RWPE2 (cell line): ENCODE results near the gene HPGDS.

Experiments
- ATAC-seq: fragments of 200-7000 bp; cut with Tn5 transposase; 3 replicates; pipeline ENCODE4 v1.9.1; 2021; ENCODE audit warnings: low read depth
- DNase-seq: peaks from one replicate; pipeline ENCODE4 v3.0.0-alpha.2; 2020; ENCODE audit warnings: low spot score
- H3K27ac ChIP-seq: fragments of 450-650 bp; 2 replicates; pipeline ENCODE4 v1.5.1; 2017; ENCODE audit warnings: mild to moderate bottlenecking; ENCODE audit not compliant: poor library complexity, severe bottlenecking
- H3K27me3 ChIP-seq: fragments of 250-450 bp; sonication (Bioruptor Pico); 2 replicates; pipeline ENCODE4 v1.5.1; 2021; ENCODE audit warnings: mild to moderate bottlenecking, moderate library complexity; ENCODE audit not compliant: insufficient read depth, poor library complexity, severe bottlenecking
- H3K36me3 ChIP-seq: fragments of 250-450 bp; sonication (Bioruptor Pico); 2 replicates; pipeline ENCODE4 v1.5.1; 2020; ENCODE audit warnings: low read depth, mild to moderate bottlenecking, moderate library complexity
- H3K4me1 ChIP-seq: fragments of 250-450 bp; sonication (Bioruptor Pico); 2 replicates; pipeline ENCODE4 v1.5.1; 2021; ENCODE audit warnings: mild to moderate bottlenecking, moderate library complexity; ENCODE audit not compliant: insufficient read depth, poor library complexity, severe bottlenecking
- H3K4me3 ChIP-seq: fragments of 250-450 bp; sonication (Bioruptor Pico); 2 replicates; pipeline ENCODE4 v1.5.1; 2021; ENCODE audit warnings: mild to moderate bottlenecking, moderate library complexity; ENCODE audit not compliant: severe bottlenecking
- H3K9me3 ChIP-seq: fragments of 250-450 bp; sonication (Bioruptor Pico); 2 replicates; pipeline ENCODE4 v1.5.1; 2021; ENCODE audit warnings: mild to moderate bottlenecking, moderate library complexity; ENCODE audit not compliant: severe bottlenecking
- CTCF ChIP-seq: fragments of 450-650 bp; IDR thresholded peaks from one replicate; pipeline ENCODE4 v1.5.1; 2017; ENCODE audit warnings: mild to moderate bottlenecking, moderate library complexity; ENCODE audit not compliant: poor library complexity, severe bottlenecking

The HPGDS gene

GRCh38 chr4:94352163-94352562 is 9.5 kb upstream of the HPGDS start:
- Histone ChIP-seq H3K27me3 (no peaks in the 10 kb centered on the region), H3K9me3 (no peaks in the 10 kb centered on the region), H3K27ac (no peak overlapping the region), H3K4me3 (no peak overlapping the region), H3K4me1 (no peaks in the 10 kb centered on the region), H3K36me3 (no peaks in the 10 kb centered on the region)
- TF ChIP-seq CTCF, result no peak
- DNase-seq (no peak), ATAC-seq (no peak)

- Histone ChIP-seq H3K27me3 (no peaks in the 10 kb centered on the region), H3K4me1 (no peaks in the 10 kb centered on the region), H3K27ac (no peak overlapping the region), H3K4me3 (no peak overlapping the region), H3K36me3 (no peaks in the 10 kb centered on the region), H3K9me3 (no peaks in the 10 kb centered on the region)
- TF ChIP-seq CTCF, result no peak
- no peak for DNase-seq
- no peak for ATAC-seq
Observed at GRCh38 chr4:94351319-94351718, 8.7 kb upstream of the HPGDS start.

GRCh38 chr4:94350095-94350494 is 7.5 kb upstream of the HPGDS start:
- TF ChIP-seq CTCF, result no peak
- Histone ChIP-seq H3K4me1 (no peaks in the 10 kb centered on the region), H3K9me3 (no peaks in the 10 kb centered on the region), H3K4me3 (no peak overlapping the region), H3K27ac (no peak overlapping the region), H3K27me3 (no peaks in the 10 kb centered on the region), H3K36me3 (no peaks in the 10 kb centered on the region)
- DNase-seq (no peak), ATAC-seq (no peak)

GRCh38 chr4:94349193-94349592 is 6.6 kb upstream of the HPGDS start:
- DNase-seq (no peak), ATAC-seq (no peak)
- Histone ChIP-seq H3K4me1 (no peaks in the 10 kb centered on the region), H3K27me3 (no peaks in the 10 kb centered on the region), H3K27ac (no peak overlapping the region), H3K36me3 (no peaks in the 10 kb centered on the region), H3K4me3 (no peak overlapping the region), H3K9me3 (no peaks in the 10 kb centered on the region)
- TF ChIP-seq CTCF, result no peak

GRCh38 chr4:94348666-94349065 is 6.0 kb upstream of the HPGDS start:
- Histone ChIP-seq H3K9me3 (no peaks in the 10 kb centered on the region), H3K27ac (no peak overlapping the region), H3K36me3 (no peaks in the 10 kb centered on the region), H3K4me3 (no peak overlapping the region), H3K4me1 (no peaks in the 10 kb centered on the region), H3K27me3 (no peaks in the 10 kb centered on the region)
- ATAC-seq (no peak), DNase-seq (no peak)
- TF ChIP-seq CTCF, result no peak
